NCI-H460 (cell line): ENCODE data around the gene AMIGO3. TPM values are rescaled to one million over a fixed set of nuclear protein-coding genes. Genes with fewer than 3 reads are reported as not detected.
A peak's percentile ranks its signal among the peaks of the same experiment; 100 is the strongest.
"Not testable (repeated sequence)": the region's sequence is repeated elsewhere in the genome, so short reads cannot be mapped to it uniquely, and the experiment has no call there.

Experiments
- DNase-seq: peaks from one replicate; pipeline ENCODE4 v3.0.0-alpha.2; 2016; ENCODE audit warnings: low read depth; ENCODE audit errors: extremely low read depth
- polyA plus RNA-seq: library from polyadenylated mRNA; depleted of rRNA; stranded (reverse); fragments of >200 nt; gene quantifications from 2 replicates; pipeline ENCODE4 v1.2.3, GENCODE V29; 2014; cell fraction: nucleus; rRNA removed
- total RNA-seq: library from RNA; depleted of rRNA; stranded (reverse); fragments of >200 nt; shearing (Covaris generic); gene quantifications from 2 replicates; pipeline ENCODE4 v1.2.3, GENCODE V29; 2014; rRNA removed

Gene AMIGO3
- not detected in 2 replicates for total RNA-seq
- polyA plus RNA-seq: 2.0 and 2.1 TPM in 2 replicates

GRCh38 chr3:49719214-49719884 lies at the start of gene AMIGO3:
TSS of gene AMIGO3 (minus strand) at chr3:49719684. CDS start at chr3:49719465, 219 bp downstream.
- DNase-seq: peak; percentile 84

- no peak for DNase-seq
Observed at GRCh38 chr3:49763981-49764380, 44.5 kb upstream of the AMIGO3 start.

GRCh38 chr3:49761661-49762060 lies 42.2 kb upstream of the AMIGO3 start:
- no peak for DNase-seq

GRCh38 chr3:49759226-49759625 lies 39.7 kb upstream of the AMIGO3 start:
- DNase-seq: no peak

- DNase-seq: no peak
Observed at GRCh38 chr3:49757197-49757596, 37.7 kb upstream of the AMIGO3 start.

GRCh38 chr3:49756036-49756435 lies 36.6 kb upstream of the AMIGO3 start:
- no peak for DNase-seq

GRCh38 chr3:49754536-49754935 lies 35.1 kb upstream of the AMIGO3 start:
- no peak for DNase-seq

- DNase-seq: no peak
Observed at GRCh38 chr3:49751501-49751900, 32.0 kb upstream of the AMIGO3 start.

- DNase-seq: no peak
Observed at GRCh38 chr3:49750056-49750455, 30.6 kb upstream of the AMIGO3 start.

- DNase-seq: not testable (repeated sequence)
Observed at GRCh38 chr3:49748874-49749273, 29.4 kb upstream of the AMIGO3 start.

GRCh38 chr3:49747792-49748480 lies 28.5 kb upstream of the AMIGO3 start:
- DNase-seq: no peak

- no peak for DNase-seq
Observed at GRCh38 chr3:49745986-49746385, 26.5 kb upstream of the AMIGO3 start.

GRCh38 chr3:49740427-49740826 lies 20.9 kb upstream of the AMIGO3 start:
- DNase-seq: no peak

GRCh38 chr3:49738067-49738713 lies 18.7 kb upstream of the AMIGO3 start:
- DNase-seq: no peak

- DNase-seq: no peak
Observed at GRCh38 chr3:49734752-49735151, 15.3 kb upstream of the AMIGO3 start.

GRCh38 chr3:49733551-49733950 lies 14.1 kb upstream of the AMIGO3 start:
- no peak for DNase-seq

- no peak for DNase-seq
Observed at GRCh38 chr3:49732597-49732996, 13.1 kb upstream of the AMIGO3 start.

- DNase-seq: no peak
Observed at GRCh38 chr3:49729966-49730609, 10.6 kb upstream of the AMIGO3 start.

- no peak for DNase-seq
Observed at GRCh38 chr3:49727924-49728361, 8.5 kb upstream of the AMIGO3 start.

GRCh38 chr3:49727154-49727923 lies 7.9 kb upstream of the AMIGO3 start:
- DNase-seq: no peak
